Esophagus squamous epithelium (tissue), 5 donors: ENCODE data around the gene GMDS. TPM values are rescaled to one million over a fixed set of nuclear protein-coding genes. Genes with fewer than 3 reads are reported as not detected.

Experiments used
- DNase-seq: peaks from one replicate; lab custom pipeline; 2025; lab: John Stamatoyannopoulos, UW
- H3K27ac ChIP-seq, 4 donors: fragments of 200-600 bp; sonication (generic); one replicate each; pipeline ENCODE4 v1.5.1; 2016 to 2019; ENCODE audit warnings: mild to moderate bottlenecking in 1 of 4
- H3K27me3 ChIP-seq, 4 donors: fragments of 200-600 bp; sonication (generic); 1 replicate in 3 of 4; 2 replicates in 1 of 4; pipeline versions ENCODE4 v1.5.1 to v1.6.0; 2017 to 2021; ENCODE audit warnings: antibody characterized with exemption in 1 of 4
- H3K36me3 ChIP-seq, 3 donors: fragments of 200-600 bp; sonication (generic); one replicate each; pipeline ENCODE4 v1.5.1; 2016 to 2019
- H3K4me1 ChIP-seq, 3 donors: fragments of 200-600 bp; sonication (generic); one replicate each; pipeline ENCODE4 v1.5.1; 2017 to 2019
- H3K4me3 ChIP-seq, 4 donors: fragments of 200-600 bp; sonication (generic); 1 replicate in 3 of 4; 2 replicates in 1 of 4; pipeline ENCODE4 v1.5.1; 2016 to 2019; ENCODE audit warnings: mild to moderate bottlenecking in 2 of 4, moderate library complexity in 1 of 4
- H3K9me3 ChIP-seq, 3 donors: fragments of 200-600 bp; sonication (generic); one replicate each; pipeline ENCODE4 v1.5.1; 2016 to 2019
- CTCF ChIP-seq, 6 experiments: fragments of 450-650 bp in 4 of 6; fragments of 200-600 bp in 2 of 6; sonication (generic) in 2 of 6; IDR thresholded peaks; one replicate each; pipeline ENCODE4 v1.5.1; 2016 to 2019; ENCODE audit warnings: antibody characterized with exemption in 6 of 6, mild to moderate bottlenecking in 4 of 6, moderate library complexity in 4 of 6
- POLR2A ChIP-seq, 4 donors: fragments of 450-650 bp; IDR thresholded peaks; one replicate each; pipeline ENCODE4 v1.6.1; 2017; ENCODE audit warnings: antibody characterized with exemption in 4 of 4, mild to moderate bottlenecking in 4 of 4, moderate library complexity in 3 of 4
- WGBS, 2 donors: methylation state at CpG; one replicate each; pipeline ENCODE4 v1.1.5; 2018; 5-methylcytosine and 5-hydroxymethylcytosine counted together
- intact Hi-C: fragments of 100-400 bp; cut with DNase I; formaldehyde crosslinking; loops from one replicate; pipeline ENCODE4 v1.15.0; 2022
- total RNA-seq, 4 donors: library from RNA; depleted of rRNA; stranded (reverse); fragments of >200 nt; gene quantifications; one replicate each; pipeline ENCODE4 v1.1.0, GENCODE V29; 2016
- donor health status: DM: yes; HTN: yes; CAD: no.

GMDS gene
- total RNA-seq, 4 donors from 2014 or later: 17.9 to 58.7 (median 36.7) TPM

- Histone ChIP-seq H3K36me3 (no peaks in the 10 kb centered on the region), H3K9me3 (peaks cover 0 to 37% (median 18%) of the 10 kb centered on the region in 3 donors), H3K4me3 (no peak overlapping the region), H3K27me3 (peaks cover 0 to 1% (median 0%) of the 10 kb centered on the region in 4 donors), H3K27ac (no peak overlapping the region), H3K4me1 (peaks cover 0 to 8% (median 0%) of the 10 kb centered on the region in 3 donors)
- DNase-seq: no peak
- intact Hi-C loops: no loop called here
- TF ChIP-seq POLR2A (IDR thresholded peaks at IDR 0.05) (no peak), CTCF (IDR thresholded peaks at IDR 0.05) (no peak)
- 91 to 92% methylated on average over 1 to 3 of the region's 3 CpGs for WGBS, 2 donors
Observed at GRCh38 chr6:1984346-1984994, 260.9 kb downstream of the GMDS start.

GRCh38 chr6:1983850-1984249 is 261.6 kb downstream of the GMDS start:
- WGBS, 2 donors: 100% methylated on average over 1 of the region's 1 CpG

GRCh38 chr6:1972962-1973361 is 272.4 kb downstream of the GMDS start:
- no peak for TF ChIP-seq CTCF (IDR thresholded peaks at IDR 0.05)
- Histone ChIP-seq H3K4me1 (no peaks in the 10 kb centered on the region), H3K4me3 (no peak overlapping the region), H3K27ac (no peak overlapping the region), H3K27me3 (no peaks in the 10 kb centered on the region), H3K9me3 (no peaks in the 10 kb centered on the region), H3K36me3 (no peaks in the 10 kb centered on the region)
- DNase-seq: no peak
- 88 to 95% methylated on average over 3 of the region's 3 CpGs for WGBS, 2 donors
- intact Hi-C loops: no loop called here

More at GRCh38 chr6:1983850-1984249, 261.6 kb downstream of the GMDS start:
- Histone ChIP-seq H3K36me3 (no peaks in the 10 kb centered on the region), H3K4me3 (no peak overlapping the region), H3K4me1 (peaks cover 0 to 8% (median 0%) of the 10 kb centered on the region in 3 donors), H3K27ac (no peak overlapping the region), H3K9me3 (peaks cover 0 to 38% (median 18%) of the 10 kb centered on the region in 3 donors), H3K27me3 (no peaks in the 10 kb centered on the region)
- intact Hi-C loops: no loop called here
- no peak for TF ChIP-seq POLR2A (IDR thresholded peaks at IDR 0.05)
- DNase-seq: no peak

GRCh38 chr6:1971612-1972011 is 273.8 kb downstream of the GMDS start:
- H3K36me3 ChIP-seq: no peaks in the 10 kb centered on the region
- H3K27me3 ChIP-seq: no peaks in the 10 kb centered on the region
- no peak overlapping the region for H3K4me3 ChIP-seq
- no peak for DNase-seq
- 81 to 85% methylated on average over 5 of the region's 5 CpGs for WGBS, 2 donors
- no peaks in the 10 kb centered on the region for H3K9me3 ChIP-seq
- H3K27ac ChIP-seq: no peak overlapping the region
- no peaks in the 10 kb centered on the region for H3K4me1 ChIP-seq
- TF ChIP-seq POLR2A (IDR thresholded peaks at IDR 0.05) (no peak), CTCF (IDR thresholded peaks at IDR 0.05) (no peak)
- intact Hi-C loops: no loop called here

- H3K9me3 ChIP-seq: no peaks in the 10 kb centered on the region
- H3K4me3 ChIP-seq: no peak overlapping the region
- intact Hi-C loops: no loop called here
- no peak overlapping the region for H3K27ac ChIP-seq
- 54 to 65% methylated on average over 3 to 4 of the region's 8 CpGs for WGBS, 2 donors
- H3K4me1 ChIP-seq: no peaks in the 10 kb centered on the region
- H3K27me3 ChIP-seq: no peaks in the 10 kb centered on the region
- DNase-seq: no peak
- TF ChIP-seq CTCF (IDR thresholded peaks at IDR 0.05): no peak
- no peak for TF ChIP-seq POLR2A (IDR thresholded peaks at IDR 0.05)
- H3K36me3 ChIP-seq: no peaks in the 10 kb centered on the region
Observed at GRCh38 chr6:1970151-1970561, 275.2 kb downstream of the GMDS start.
